Renal cortical epithelial cell (primary cell): ENCODE results near the gene TUBB2A. TPM values are rescaled to one million over a fixed set of nuclear protein-coding genes. Genes with fewer than 3 reads are reported as not detected.
"Not testable (repeated sequence)": the region's sequence is repeated elsewhere in the genome, so short reads cannot be mapped to it uniquely, and the experiment has no call there.

Source experiments
- DNase-seq: peaks from one replicate; pipeline ENCODE4 v3.0.0-alpha.2; 2011; ENCODE audit warnings: low read depth
- total RNA-seq: library from RNA; depleted of rRNA; stranded (reverse); fragments of >200 nt; gene quantifications from 2 replicates; pipeline ENCODE4 v1.2.3, GENCODE V29; 2014

The TUBB2A gene
- total RNA-seq, 1 donor from 2014 or later, result 75.8 TPM

- DNase-seq, result no peak
These were observed 23.8 kb upstream of the TUBB2A start for GRCh38 chr6:3181105-3181504.

GRCh38 chr6:3179945-3180344 lies 22.6 kb upstream of the TUBB2A start:
- DNase-seq, result not testable (repeated sequence)

- DNase-seq, result not testable (repeated sequence)
These were observed 21.3 kb upstream of the TUBB2A start for GRCh38 chr6:3178666-3179065.

- DNase-seq, result peak; percentile 68
These were observed 19.4 kb upstream of the TUBB2A start for GRCh38 chr6:3176562-3177355.

GRCh38 chr6:3175715-3176402 lies 18.5 kb upstream of the TUBB2A start:
- DNase-seq, result no peak

GRCh38 chr6:3173636-3174089 lies 16.3 kb upstream of the TUBB2A start:
- DNase-seq, result not testable (repeated sequence)

- DNase-seq, result not testable (repeated sequence)
These were observed 15.4 kb upstream of the TUBB2A start for GRCh38 chr6:3172789-3173188.

GRCh38 chr6:3171313-3172175 lies 14.2 kb upstream of the TUBB2A start:
- DNase-seq, result peak; percentile 30

GRCh38 chr6:3170676-3171075 lies 13.3 kb upstream of the TUBB2A start:
- not testable (repeated sequence) for DNase-seq

GRCh38 chr6:3168046-3168445 lies 10.7 kb upstream of the TUBB2A start:
- DNase-seq, result not testable (repeated sequence)

- DNase-seq, result not testable (repeated sequence)
These were observed 9.3 kb upstream of the TUBB2A start for GRCh38 chr6:3166535-3167225.

- no peak for DNase-seq
These were observed 8.5 kb upstream of the TUBB2A start for GRCh38 chr6:3165631-3166534.

- DNase-seq, result no peak
These were observed 7.0 kb upstream of the TUBB2A start for GRCh38 chr6:3164388-3164787.

GRCh38 chr6:3163248-3163594 lies 5.9 kb upstream of the TUBB2A start:
- no peak for DNase-seq

GRCh38 chr6:3162565-3163247 lies 5.4 kb upstream of the TUBB2A start:
- peak; percentile 43 for DNase-seq

- no peak for DNase-seq
These were observed 4.7 kb upstream of the TUBB2A start for GRCh38 chr6:3162067-3162497.

- peak; percentile 46 for DNase-seq
These were observed 2.7 kb upstream of the TUBB2A start for GRCh38 chr6:3159805-3160781.
